OCI-LY3 (cell line): ENCODE data around the gene PDE4D.

Source experiments
- EZH2phosphoT487 ChIP-seq: fragments of 200-600 bp; shearing (Covaris generic); IDR thresholded peaks from 2 replicates; pipeline ENCODE4 v1.6.1; 2018; ENCODE audit warnings: antibody characterized with exemption, mixed run types, low read depth
- TF ChIP-seq, protein P1 (sequence below): fragments of 200-600, 300-600 bp; sonication (generic); IDR thresholded peaks from 2 replicates; pipeline ENCODE4 v1.5.1; 2014; ENCODE audit warnings: antibody characterized with exemption, low read length, low read depth

GRCh38 chr5:59547731-59548130 lies 345.8 kb downstream of the PDE4D start:
- TF ChIP-seq, protein P1, sequence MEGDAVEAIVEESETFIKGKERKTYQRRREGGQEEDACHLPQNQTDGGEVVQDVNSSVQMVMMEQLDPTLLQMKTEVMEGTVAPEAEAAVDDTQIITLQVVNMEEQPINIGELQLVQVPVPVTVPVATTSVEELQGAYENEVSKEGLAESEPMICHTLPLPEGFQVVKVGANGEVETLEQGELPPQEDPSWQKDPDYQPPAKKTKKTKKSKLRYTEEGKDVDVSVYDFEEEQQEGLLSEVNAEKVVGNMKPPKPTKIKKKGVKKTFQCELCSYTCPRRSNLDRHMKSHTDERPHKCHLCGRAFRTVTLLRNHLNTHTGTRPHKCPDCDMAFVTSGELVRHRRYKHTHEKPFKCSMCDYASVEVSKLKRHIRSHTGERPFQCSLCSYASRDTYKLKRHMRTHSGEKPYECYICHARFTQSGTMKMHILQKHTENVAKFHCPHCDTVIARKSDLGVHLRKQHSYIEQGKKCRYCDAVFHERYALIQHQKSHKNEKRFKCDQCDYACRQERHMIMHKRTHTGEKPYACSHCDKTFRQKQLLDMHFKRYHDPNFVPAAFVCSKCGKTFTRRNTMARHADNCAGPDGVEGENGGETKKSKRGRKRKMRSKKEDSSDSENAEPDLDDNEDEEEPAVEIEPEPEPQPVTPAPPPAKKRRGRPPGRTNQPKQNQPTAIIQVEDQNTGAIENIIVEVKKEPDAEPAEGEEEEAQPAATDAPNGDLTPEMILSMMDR = no peak
- no peak for TF ChIP-seq EZH2phosphoT487
